Natural killer cell (primary cell): ENCODE measurements around the gene DDR2. TPM values are rescaled to one million over a fixed set of nuclear protein-coding genes. Genes with fewer than 3 reads are reported as not detected.

ENCODE experiments used
- ATAC-seq, 3 donors: fragments of 150-1000 bp in 2 of 3; fragments of 200-7000 bp in 1 of 3; cut with Tn5 transposase; 1 replicate in 1 of 3; 2 replicates in 2 of 3; pipeline ENCODE4 v1.10.0; 2021; ENCODE audit warnings: mild to moderate bottlenecking in 2 of 3, moderate library complexity in 2 of 3
- DNase-seq, 2 donors: peaks; one replicate each; pipeline versions ENCODE4 v3.0.0 to v3.0.0-alpha.2; 2013 to 2021; ENCODE audit warnings: mixed read lengths in 1 of 2
- H3K27ac ChIP-seq: one replicate; pipeline ENCODE4 v1.5.1; 2013; ENCODE audit warnings: mild to moderate bottlenecking, low read length
- H3K27me3 ChIP-seq: one replicate; pipeline ENCODE4 v1.6.1; 2013; ENCODE audit warnings: low read length; ENCODE audit not compliant: control insufficient read depth, insufficient read depth
- H3K36me3 ChIP-seq: one replicate; pipeline ENCODE4 v1.6.1; 2013; ENCODE audit warnings: low read length; ENCODE audit not compliant: control insufficient read depth, insufficient read depth
- H3K4me1 ChIP-seq: one replicate; pipeline ENCODE4 v1.6.1; 2013; ENCODE audit warnings: low read length; ENCODE audit not compliant: control insufficient read depth, insufficient read depth
- H3K4me3 ChIP-seq: one replicate; pipeline ENCODE4 v1.5.1; 2013; ENCODE audit warnings: low read length
- H3K9me3 ChIP-seq: one replicate; pipeline ENCODE4 v1.6.1; 2013; ENCODE audit warnings: low read length; ENCODE audit not compliant: control insufficient read depth, insufficient read depth
- H3K27ac Mint-ChIP-seq, 2 donors: one replicate each; pipeline ENCODE4 v1.8.0; 2022; ENCODE audit warnings: mild to moderate bottlenecking in 2 of 2, mixed read lengths in 2 of 2, moderate library complexity in 1 of 2
- H3K27me3 Mint-ChIP-seq, 2 donors: one replicate each; pipeline ENCODE4 v1.8.0; 2022; ENCODE audit warnings: low read depth in 2 of 2, mixed read lengths in 2 of 2
- H3K36me3 Mint-ChIP-seq: one replicate; pipeline ENCODE4 v1.8.0; 2022; ENCODE audit warnings: mixed read lengths
- H3K4me1 Mint-ChIP-seq, 2 donors: one replicate each; pipeline ENCODE4 v1.8.0; 2022; ENCODE audit warnings: mixed read lengths in 2 of 2
- H3K4me3 Mint-ChIP-seq: one replicate; pipeline ENCODE4 v1.8.0; 2022; ENCODE audit warnings: mild to moderate bottlenecking, moderate library complexity, mixed read lengths
- H3K9me3 Mint-ChIP-seq, 2 donors: one replicate each; pipeline ENCODE4 v1.8.0; 2022; ENCODE audit warnings: mixed read lengths in 2 of 2
- WGBS: methylation state at CpG from one replicate; pipeline ENCODE4 v1.1.7; 2013; ENCODE audit warnings: missing lambda C conversion rate; ENCODE audit not compliant: insufficient coverage; 5-methylcytosine and 5-hydroxymethylcytosine counted together
- intact Hi-C: fragments of 100-400 bp; cut with micrococcal nuclease; formaldehyde crosslinking; loops from one replicate; pipeline ENCODE4 v1.14.2; 2022
- total RNA-seq, 4 donors: library from RNA; stranded (reverse); fragments of 120-200 nt in 1 of 4; gene quantifications; one replicate each; pipeline versions ENCODE4 v1.2.3 to v1.2.4, GENCODE V29; 2013 to 2022
- TF ChIP-seq, protein P1 (sequence below): fragments of 200-600 bp; IDR thresholded peaks from one replicate; pipeline ENCODE4 v1.8.0; 2022; ENCODE audit warnings: antibody characterized with exemption

The DDR2 gene
- total RNA-seq, 3 donors from 2014 or later (not counting 1 experiment from before 2014, with no cell fraction given) = 1.5 to 2.0 (median 1.8) TPM

DNA sequence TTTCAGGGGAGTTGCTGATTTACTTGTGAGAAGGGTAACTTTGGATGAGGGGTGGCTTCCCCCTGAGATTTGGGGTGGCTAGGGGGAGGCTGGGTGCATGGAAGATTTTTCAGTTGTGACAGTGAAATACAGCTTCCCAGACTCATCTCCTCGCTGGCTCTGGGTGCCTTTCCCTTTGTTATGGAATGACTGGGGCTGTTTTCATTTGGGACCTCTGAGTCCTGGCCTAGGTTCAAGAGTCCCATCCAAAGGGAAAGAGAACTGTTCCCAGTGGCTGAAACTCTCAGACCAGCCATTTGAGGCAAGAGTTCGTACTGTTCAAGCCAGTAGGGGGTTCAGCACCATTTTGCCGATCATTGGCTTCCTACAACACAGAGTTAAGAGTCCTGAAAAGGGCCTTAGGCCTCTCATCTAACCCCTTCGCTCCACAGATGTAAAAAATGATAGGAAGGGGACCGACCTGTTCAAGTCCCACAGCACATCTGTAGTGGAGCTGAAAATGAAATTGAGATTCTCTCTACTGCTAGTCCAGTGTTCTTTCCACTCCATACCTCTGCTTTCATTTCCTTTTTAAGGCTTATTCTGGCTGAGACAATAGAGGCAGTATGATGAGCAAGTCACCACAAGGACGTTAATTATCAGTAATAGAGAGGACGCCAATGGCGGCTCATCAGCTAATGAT is 958 bp downstream of the DDR2 start:
- ATAC-seq (no peak), DNase-seq (no peak)
- Mint-ChIP-seq H3K9me3 (no peaks in the 10 kb centered on the region), H3K27ac (no peak overlapping the region), H3K27me3 (peaks cover 4 to 5% of the 10 kb centered on the region in 2 donors), H3K4me3 (no peak overlapping the region), H3K36me3 (no peaks in the 10 kb centered on the region), H3K4me1 (no peaks in the 10 kb centered on the region)
- Histone ChIP-seq H3K36me3 (no peaks in the 10 kb centered on the region), H3K27ac (no peak overlapping the region), H3K9me3 (no peaks in the 10 kb centered on the region), H3K27me3 (no peaks in the 10 kb centered on the region), H3K4me1 (no peaks in the 10 kb centered on the region), H3K4me3 (no peak overlapping the region)
- intact Hi-C loops = no loop called here
- WGBS = 82% methylated on average over 6 of the region's 8 CpGs
- TF ChIP-seq, protein P1, sequence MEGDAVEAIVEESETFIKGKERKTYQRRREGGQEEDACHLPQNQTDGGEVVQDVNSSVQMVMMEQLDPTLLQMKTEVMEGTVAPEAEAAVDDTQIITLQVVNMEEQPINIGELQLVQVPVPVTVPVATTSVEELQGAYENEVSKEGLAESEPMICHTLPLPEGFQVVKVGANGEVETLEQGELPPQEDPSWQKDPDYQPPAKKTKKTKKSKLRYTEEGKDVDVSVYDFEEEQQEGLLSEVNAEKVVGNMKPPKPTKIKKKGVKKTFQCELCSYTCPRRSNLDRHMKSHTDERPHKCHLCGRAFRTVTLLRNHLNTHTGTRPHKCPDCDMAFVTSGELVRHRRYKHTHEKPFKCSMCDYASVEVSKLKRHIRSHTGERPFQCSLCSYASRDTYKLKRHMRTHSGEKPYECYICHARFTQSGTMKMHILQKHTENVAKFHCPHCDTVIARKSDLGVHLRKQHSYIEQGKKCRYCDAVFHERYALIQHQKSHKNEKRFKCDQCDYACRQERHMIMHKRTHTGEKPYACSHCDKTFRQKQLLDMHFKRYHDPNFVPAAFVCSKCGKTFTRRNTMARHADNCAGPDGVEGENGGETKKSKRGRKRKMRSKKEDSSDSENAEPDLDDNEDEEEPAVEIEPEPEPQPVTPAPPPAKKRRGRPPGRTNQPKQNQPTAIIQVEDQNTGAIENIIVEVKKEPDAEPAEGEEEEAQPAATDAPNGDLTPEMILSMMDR = no peak

DNA sequence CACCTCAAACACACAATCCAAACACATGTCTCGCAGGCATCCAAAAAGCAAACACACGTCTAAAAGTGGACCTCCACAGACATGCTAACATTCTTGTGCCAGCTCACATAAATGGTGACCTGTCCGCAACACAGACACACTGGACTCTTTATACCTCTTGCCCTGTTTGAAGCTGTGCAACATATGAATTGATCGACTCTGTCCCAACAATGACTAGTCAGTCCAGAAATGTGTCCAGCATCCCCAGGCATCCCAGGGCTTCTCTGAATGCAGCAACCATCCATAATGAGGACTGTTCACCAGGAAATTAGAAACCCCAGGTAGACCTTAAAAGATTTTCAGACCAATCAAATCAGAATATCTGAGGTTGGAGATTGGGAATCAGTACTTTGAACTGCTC is 3.2 kb downstream of the DDR2 start:
- 91% methylated on average over 4 of the region's 4 CpGs for WGBS
- H3K27ac Mint-ChIP-seq = no peak overlapping the region
- Histone ChIP-seq H3K4me3 (no peak overlapping the region), H3K36me3 (no peaks in the 10 kb centered on the region), H3K9me3 (no peaks in the 10 kb centered on the region), H3K27ac (no peak overlapping the region), H3K27me3 (peaks cover 3% of the 10 kb centered on the region), H3K4me1 (no peaks in the 10 kb centered on the region)
- TF ChIP-seq, protein P1 = no peak
- intact Hi-C loops = no loop called here
- H3K4me1 Mint-ChIP-seq = no peaks in the 10 kb centered on the region
- DNase-seq (no peak), ATAC-seq (no peak)
- no peaks in the 10 kb centered on the region for H3K9me3 Mint-ChIP-seq
- peaks cover 5% of the 10 kb centered on the region in 2 donors for H3K27me3 Mint-ChIP-seq
- H3K4me3 Mint-ChIP-seq = no peak overlapping the region
- no peaks in the 10 kb centered on the region for H3K36me3 Mint-ChIP-seq

DNA sequence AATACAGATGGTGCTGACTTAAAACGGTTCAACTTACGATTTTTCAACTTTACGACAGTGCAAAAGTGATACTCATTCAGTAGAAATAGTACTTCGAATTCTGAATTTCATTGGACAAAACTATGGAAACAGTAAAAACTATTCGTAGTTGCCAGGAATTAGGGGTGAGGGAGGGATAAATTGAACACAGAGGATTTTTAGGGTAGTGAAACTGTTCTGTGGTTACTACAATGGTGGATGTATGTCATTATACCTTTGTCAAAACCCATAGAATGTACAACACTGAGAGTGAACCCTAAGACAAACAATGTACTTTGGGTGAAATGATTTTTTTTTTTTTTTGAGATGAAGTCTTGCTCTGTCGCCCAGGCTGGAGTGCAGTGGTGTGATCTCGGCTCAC is 7.5 kb downstream of the DDR2 start:
- WGBS = 90% methylated on average over 7 of the region's 7 CpGs

More for the DNA sequence above, 7.5 kb downstream of the DDR2 start:
- H3K4me1 ChIP-seq = no peaks in the 10 kb centered on the region
- no peaks in the 10 kb centered on the region for H3K36me3 Mint-ChIP-seq
- DNase-seq (no peak), ATAC-seq (no peak)
- intact Hi-C loops = no loop called here
- TF ChIP-seq, protein P1 = no peak
- H3K36me3 ChIP-seq = no peaks in the 10 kb centered on the region
- no peaks in the 10 kb centered on the region for H3K4me1 Mint-ChIP-seq
- H3K9me3 ChIP-seq = no peaks in the 10 kb centered on the region
- peaks cover 3% of the 10 kb centered on the region for H3K27me3 ChIP-seq
- no peak overlapping the region for H3K4me3 Mint-ChIP-seq
- H3K27me3 Mint-ChIP-seq = peaks cover 0 to 5% of the 10 kb centered on the region in 2 donors
- no peak overlapping the region for H3K27ac Mint-ChIP-seq
- no peak overlapping the region for H3K27ac ChIP-seq
- H3K9me3 Mint-ChIP-seq = no peaks in the 10 kb centered on the region
- H3K4me3 ChIP-seq = no peak overlapping the region
